Measurements from ENCODE around the gene SCPEP1. TPM values are rescaled to one million over a fixed set of nuclear protein-coding genes. Genes with fewer than 3 reads are reported as not detected.

SCPEP1 gene
- total RNA-seq, 2 experiments from 2014 or later, result 22.1 to 25.5 TPM

DNA sequence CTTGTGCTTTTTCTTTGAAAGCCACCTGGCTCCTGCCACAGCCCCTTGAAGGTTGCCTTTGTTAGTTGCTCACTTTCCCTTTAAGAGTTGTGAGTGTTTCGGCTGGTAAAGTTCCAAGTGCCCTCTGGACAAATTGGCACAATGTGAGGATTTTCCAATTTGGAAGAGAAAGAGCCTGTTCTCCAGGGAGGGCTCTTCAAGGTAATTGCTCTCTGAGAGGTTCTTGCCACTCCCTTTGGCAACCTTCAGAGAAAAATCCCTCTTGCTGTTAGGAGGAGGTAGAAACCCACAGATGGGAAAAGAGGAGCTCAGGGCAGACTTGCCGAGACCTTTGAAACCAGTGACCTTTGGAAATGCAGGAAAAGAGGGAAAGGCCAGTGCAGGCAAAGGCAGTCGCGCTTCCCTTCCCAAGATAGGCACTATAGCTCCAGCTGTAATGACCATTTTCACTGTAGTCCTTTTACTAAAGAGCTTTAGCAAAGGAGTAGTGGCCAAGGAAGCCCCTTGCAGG is 58.1 kb downstream of the SCPEP1 start:
- ChIA-PET POLR2A (no interaction called here), CTCF (no interaction called here)
- DNase-seq (no peak), ATAC-seq (ENCODE audit: poor library complexity) (no peak)
- Histone ChIP-seq H3K36me3 (ENCODE audit: insufficient read depth, low read length) (no peaks in the 10 kb centered on the region), H3K27ac (ENCODE audit: low read depth in 1 of 2, low read length in 2 of 2) (no peak overlapping the region), H3K4me3 (ENCODE audit: low read length) (no peak overlapping the region), H3K9me3 (ENCODE audit: control insufficient read depth in 1 of 2, insufficient read depth in 1 of 2, low read length in 2 of 2) (no peaks in the 10 kb centered on the region), H3K27me3 (ENCODE audit: control insufficient read depth in 1 of 2, insufficient read depth in 2 of 2, low read length in 2 of 2) (peaks cover 8 to 12% of the 10 kb centered on the region in 2 experiments), H3K4me1 (ENCODE audit: insufficient read depth, low read length) (no peaks in the 10 kb centered on the region)
- H3K4me3 Mint-ChIP-seq, result no peak overlapping the region
- H3K27ac Mint-ChIP-seq, result no peak overlapping the region
- no peaks in the 10 kb centered on the region for H3K36me3 Mint-ChIP-seq (ENCODE audit: low read depth)
- H3K9me3 Mint-ChIP-seq, result no peaks in the 10 kb centered on the region
- no peaks in the 10 kb centered on the region for H3K4me1 Mint-ChIP-seq (ENCODE audit: low read depth)
- intact Hi-C loops (cut with DNase I, micrococcal nuclease), result loop anchor here in 1 of 2 experiments (1.0 kb wide), 1 partner anchor 29 kb away; no protein-coding TSS in a partner anchor
- TF ChIP-seq, protein P1, sequence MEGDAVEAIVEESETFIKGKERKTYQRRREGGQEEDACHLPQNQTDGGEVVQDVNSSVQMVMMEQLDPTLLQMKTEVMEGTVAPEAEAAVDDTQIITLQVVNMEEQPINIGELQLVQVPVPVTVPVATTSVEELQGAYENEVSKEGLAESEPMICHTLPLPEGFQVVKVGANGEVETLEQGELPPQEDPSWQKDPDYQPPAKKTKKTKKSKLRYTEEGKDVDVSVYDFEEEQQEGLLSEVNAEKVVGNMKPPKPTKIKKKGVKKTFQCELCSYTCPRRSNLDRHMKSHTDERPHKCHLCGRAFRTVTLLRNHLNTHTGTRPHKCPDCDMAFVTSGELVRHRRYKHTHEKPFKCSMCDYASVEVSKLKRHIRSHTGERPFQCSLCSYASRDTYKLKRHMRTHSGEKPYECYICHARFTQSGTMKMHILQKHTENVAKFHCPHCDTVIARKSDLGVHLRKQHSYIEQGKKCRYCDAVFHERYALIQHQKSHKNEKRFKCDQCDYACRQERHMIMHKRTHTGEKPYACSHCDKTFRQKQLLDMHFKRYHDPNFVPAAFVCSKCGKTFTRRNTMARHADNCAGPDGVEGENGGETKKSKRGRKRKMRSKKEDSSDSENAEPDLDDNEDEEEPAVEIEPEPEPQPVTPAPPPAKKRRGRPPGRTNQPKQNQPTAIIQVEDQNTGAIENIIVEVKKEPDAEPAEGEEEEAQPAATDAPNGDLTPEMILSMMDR (IDR thresholded peaks at IDR 0.05), result no peak
- H3K27me3 Mint-ChIP-seq, result peaks cover 47% of the 10 kb centered on the region

DNA sequence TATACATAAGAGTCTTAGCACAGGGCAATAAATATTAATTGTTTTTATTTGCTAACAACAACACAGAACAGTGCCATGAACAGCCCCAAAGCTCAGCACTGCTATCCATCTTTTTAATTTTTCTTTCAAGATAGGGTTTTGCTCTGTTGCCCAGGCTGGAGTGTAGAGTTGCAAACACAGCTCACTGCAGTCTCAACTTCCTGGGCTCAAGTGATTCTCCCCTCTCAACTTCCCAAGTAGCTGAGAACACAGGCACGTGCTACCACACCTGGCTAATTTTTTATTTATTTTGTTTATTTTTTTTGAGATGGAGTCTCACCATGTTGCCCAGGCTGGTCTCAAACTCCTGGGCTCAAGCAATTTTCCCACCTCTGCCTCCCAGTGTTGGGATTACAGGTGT is 59.5 kb downstream of the SCPEP1 start:
- no peaks in the 10 kb centered on the region for H3K36me3 ChIP-seq (ENCODE audit: insufficient read depth, low read length)
- Mint-ChIP-seq H3K4me3 (no peak overlapping the region), H3K27ac (no peak overlapping the region), H3K36me3 (ENCODE audit: low read depth) (no peaks in the 10 kb centered on the region), H3K27me3 (peaks cover 58% of the 10 kb centered on the region), H3K4me1 (ENCODE audit: low read depth) (no peaks in the 10 kb centered on the region), H3K9me3 (no peaks in the 10 kb centered on the region)
- POLR2A ChIA-PET, result no interaction called here
- ATAC-seq (ENCODE audit: poor library complexity) (no peak), DNase-seq (no peak)
- no peak overlapping the region for H3K4me3 ChIP-seq (ENCODE audit: low read length)
- peaks cover 8 to 12% of the 10 kb centered on the region in 2 experiments for H3K27me3 ChIP-seq (ENCODE audit: control insufficient read depth in 1 of 2, insufficient read depth in 2 of 2, low read length in 2 of 2)
- TF ChIP-seq, protein P1 (IDR thresholded peaks at IDR 0.05), result no peak
- no peaks in the 10 kb centered on the region for H3K9me3 ChIP-seq (ENCODE audit: control insufficient read depth in 1 of 2, insufficient read depth in 1 of 2, low read length in 2 of 2)
- H3K4me1 ChIP-seq (ENCODE audit: insufficient read depth, low read length), result no peaks in the 10 kb centered on the region
- intact Hi-C loops (cut with DNase I, micrococcal nuclease), result no loop called here
- CTCF ChIA-PET, result no interaction called here
- H3K27ac ChIP-seq (ENCODE audit: low read depth in 1 of 2, low read length in 2 of 2), result no peak overlapping the region

DNA sequence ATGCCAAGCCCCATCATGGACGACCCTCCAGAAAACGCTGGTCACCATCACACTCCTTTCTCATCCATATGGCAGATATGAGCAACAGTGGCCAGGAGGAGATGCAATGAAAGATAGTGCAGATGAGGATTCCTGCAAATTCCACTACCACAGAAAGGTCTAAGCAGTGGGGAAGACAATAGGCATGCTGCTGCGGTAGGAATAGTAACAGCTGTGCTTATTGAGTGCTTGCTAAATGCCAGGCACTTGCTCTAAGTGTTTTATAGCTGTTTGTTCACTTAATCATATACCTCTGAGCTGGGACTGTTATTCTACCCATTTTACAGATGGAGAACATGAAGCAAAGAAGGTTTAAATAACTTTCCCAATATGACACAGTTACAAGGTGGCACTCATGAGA is 60.6 kb downstream of the SCPEP1 start:
- Histone ChIP-seq H3K4me1 (ENCODE audit: insufficient read depth, low read length) (no peaks in the 10 kb centered on the region), H3K9me3 (ENCODE audit: control insufficient read depth in 1 of 2, insufficient read depth in 1 of 2, low read length in 2 of 2) (no peaks in the 10 kb centered on the region), H3K27ac (ENCODE audit: low read depth in 1 of 2, low read length in 2 of 2) (no peak overlapping the region), H3K4me3 (ENCODE audit: low read length) (no peak overlapping the region), H3K36me3 (ENCODE audit: insufficient read depth, low read length) (no peaks in the 10 kb centered on the region), H3K27me3 (ENCODE audit: control insufficient read depth in 1 of 2, insufficient read depth in 2 of 2, low read length in 2 of 2) (peaks cover 12 to 16% of the 10 kb centered on the region in 2 experiments)
- CTCF ChIA-PET, result no interaction called here
- ATAC-seq (ENCODE audit: poor library complexity), result no peak
- Mint-ChIP-seq H3K27me3 (peaks cover 67% of the 10 kb centered on the region), H3K27ac (no peak overlapping the region), H3K36me3 (ENCODE audit: low read depth) (no peaks in the 10 kb centered on the region), H3K4me1 (ENCODE audit: low read depth) (no peaks in the 10 kb centered on the region), H3K9me3 (no peaks in the 10 kb centered on the region), H3K4me3 (no peak overlapping the region)
- TF ChIP-seq, protein P1 (IDR thresholded peaks at IDR 0.05), result no peak
- intact Hi-C loops (cut with DNase I, micrococcal nuclease), result no loop called here
- no peak for DNase-seq
- POLR2A ChIA-PET, result no interaction called here
